SK-N-SH (cell line): ENCODE data around the gene CYP27B1. TPM values are rescaled to one million over a fixed set of nuclear protein-coding genes. Genes with fewer than 3 reads are reported as not detected.

Source experiments
- CTCF ChIA-PET: fragments of 300-600, 350-600 bp; formaldehyde crosslinking; extraction: SDS; loops from one replicate; lab custom pipeline; 2021; lab: Yijun Ruan, JAX
- POLR2A ChIA-PET: fragments of 350-600 bp; sonication (Branson Sonifier 250); formaldehyde crosslinking; extraction: SDS; loops from one replicate; lab custom pipeline; 2020; ENCODE audit warnings: antibody characterized with exemption, inconsistent platforms; lab: Yijun Ruan, JAX
- DNase-seq: peaks from one replicate; pipeline ENCODE4 v3.0.0; 2012
- H2AFZ ChIP-seq: fragments of 200-600 bp; sonication (generic); 2 replicates; pipeline ENCODE4 v1.8.1; 2016; ENCODE audit warnings: antibody characterized with exemption, mild to moderate bottlenecking, low read depth
- H3F3A ChIP-seq: fragments of 200-600 bp; sonication (generic); replicated peaks from 2 replicates; pipeline ENCODE3; 2016; ENCODE audit warnings: antibody characterized with exemption, mild to moderate bottlenecking; ENCODE audit not compliant: insufficient read depth
- H3K27ac ChIP-seq, 2 experiments: fragments of 200-500 bp in 1 of 2; fragments of 200-600 bp in 1 of 2; sonication (Bioruptor generic) in 1 of 2; sonication (generic), shearing (Covaris generic) in 1 of 2; 2 replicates each; pipeline versions ENCODE4 v1.5.1 to v1.6.1; 2014 to 2016; ENCODE audit warnings: low read depth in 2 of 2, inconsistent platforms in 1 of 2, low read length in 1 of 2, mild to moderate bottlenecking in 1 of 2, mixed read lengths in 1 of 2
- H3K27me3 ChIP-seq: fragments of 200-600 bp; sonication (generic), shearing (Covaris generic); 2 replicates; pipeline ENCODE4 v1.6.1; 2016; ENCODE audit warnings: mixed run types; ENCODE audit not compliant: insufficient read depth
- H3K36me3 ChIP-seq, 2 experiments: fragments of 200-500 bp in 1 of 2; fragments of 200-600 bp in 1 of 2; sonication (Bioruptor generic) in 1 of 2; sonication (generic) in 1 of 2; replicated peaks in 1 of 2; 2 replicates each; pipeline versions ENCODE3 to v1.5.1; 2014 to 2016; ENCODE audit warnings: low read length in 1 of 2, mild to moderate bottlenecking in 1 of 2; ENCODE audit not compliant: insufficient read depth in 2 of 2, control insufficient read depth in 1 of 2
- H3K4me1 ChIP-seq, 2 experiments: fragments of 200-500 bp in 1 of 2; fragments of 200-600 bp in 1 of 2; sonication (Bioruptor generic) in 1 of 2; sonication (generic), shearing (Covaris generic) in 1 of 2; 2 replicates each; pipeline versions ENCODE4 v1.5.1 to v1.6.1; 2014 to 2016; ENCODE audit warnings: low read depth in 1 of 2, low read length in 1 of 2, mixed run types in 1 of 2; ENCODE audit not compliant: insufficient read depth in 2 of 2, control insufficient read depth in 1 of 2
- H3K4me2 ChIP-seq: fragments of 200-600 bp; sonication (generic), shearing (Covaris generic); 2 replicates; pipeline ENCODE4 v1.6.1; 2017; ENCODE audit warnings: mixed run types
- H3K4me3 ChIP-seq, 2 experiments: fragments of 200-500 bp in 1 of 2; fragments of 200-600 bp in 1 of 2; sonication (Bioruptor generic) in 1 of 2; sonication (generic), shearing (Covaris generic) in 1 of 2; 2 replicates each; pipeline versions ENCODE4 v1.5.1 to v1.8.1; 2014 to 2016; ENCODE audit warnings: low read depth in 2 of 2, inconsistent platforms in 1 of 2, low read length in 1 of 2, mild to moderate bottlenecking in 1 of 2, mixed read lengths in 1 of 2, moderate library complexity in 1 of 2
- H3K79me2 ChIP-seq: fragments of 200-600 bp; sonication (generic); 2 replicates; pipeline ENCODE4 v1.8.1; 2017; ENCODE audit warnings: mild to moderate bottlenecking; ENCODE audit not compliant: insufficient read depth
- H3K9ac ChIP-seq: fragments of 200-600 bp; sonication (generic); 2 replicates; pipeline ENCODE4 v1.6.1; 2017; ENCODE audit warnings: mixed run types
- H3K9me2 ChIP-seq: fragments of 200-600 bp; sonication (generic); 2 replicates; pipeline ENCODE4 v1.6.1; 2017; ENCODE audit warnings: mixed run types
- H3K9me3 ChIP-seq: fragments of 200-600 bp; sonication (generic); 2 replicates; pipeline ENCODE4 v1.6.1; 2017; ENCODE audit warnings: mixed run types, mild to moderate bottlenecking, moderate library complexity
- H4K20me1 ChIP-seq: fragments of 200-600 bp; sonication (generic); 2 replicates; pipeline ENCODE4 v1.6.1; 2017; ENCODE audit warnings: mild to moderate bottlenecking, mixed run types; ENCODE audit not compliant: insufficient read depth
- CHD2 ChIP-seq: fragments of 150-350 bp; IDR thresholded peaks from 2 replicates; pipeline ENCODE4 v1.6.1; 2018; ENCODE audit warnings: low read length; ENCODE audit not compliant: partially characterized antibody
- CTCF ChIP-seq: fragments of 200-600 bp; sonication (generic); IDR thresholded peaks from 2 replicates; pipeline ENCODE4 v1.6.1; 2017; ENCODE audit warnings: antibody characterized with exemption, mild to moderate bottlenecking, moderate library complexity
- FOSL2 ChIP-seq: IDR thresholded peaks from 2 replicates; pipeline ENCODE4 v1.4.0; 2012; ENCODE audit warnings: low read depth, mild to moderate bottlenecking, moderate library complexity, borderline replicate concordance
- FOXJ3 ChIP-seq: sonication (generic); formaldehyde crosslinking; IDR thresholded peaks from 2 replicates; pipeline ENCODE4 v1.5.1; 2020; ENCODE audit warnings: mild to moderate bottlenecking, missing genetic modification reagents
- FOXM1 ChIP-seq: IDR thresholded peaks from 2 replicates; pipeline ENCODE4 v1.4.0; 2012; ENCODE audit warnings: low read depth, mild to moderate bottlenecking
- JUND ChIP-seq: IDR thresholded peaks from 2 replicates; pipeline ENCODE4 v1.4.0; 2012
- MAX ChIP-seq: IDR thresholded peaks from 2 replicates; pipeline ENCODE4 v1.4.0; 2012; ENCODE audit warnings: low read depth
- MEF2A ChIP-seq: IDR thresholded peaks from 2 replicates; pipeline ENCODE4 v1.4.0; 2012; ENCODE audit warnings: low read depth, borderline replicate concordance
- MXI1 ChIP-seq: IDR thresholded peaks from 2 replicates; pipeline ENCODE4 v1.6.1; 2012; ENCODE audit warnings: mild to moderate bottlenecking, low read depth, low read length, improper control_type of control experiment
- NFIC ChIP-seq: IDR thresholded peaks from 2 replicates; pipeline ENCODE4 v1.4.0; 2012; ENCODE audit warnings: borderline replicate concordance
- NRF1 ChIP-seq: IDR thresholded peaks from 2 replicates; pipeline ENCODE4 v1.6.1; 2012; ENCODE audit warnings: low read depth, mild to moderate bottlenecking, low read length
- POLR2AphosphoS5 ChIP-seq: IDR thresholded peaks from 2 replicates; pipeline ENCODE4 v1.6.1; 2012; ENCODE audit warnings: low read depth, low read length
- RCOR1 ChIP-seq: fragments of 150-350 bp; IDR thresholded peaks from 2 replicates; pipeline ENCODE4 v1.6.1; 2017; ENCODE audit warnings: antibody characterized with exemption, low read length
- RFX5 ChIP-seq: IDR thresholded peaks from 2 replicates; pipeline ENCODE4 v1.6.1; 2012; ENCODE audit warnings: mild to moderate bottlenecking, improper control_type of control experiment, low read length
- SIN3A ChIP-seq: IDR thresholded peaks from 2 replicates; pipeline ENCODE4 v1.6.1; 2012; ENCODE audit warnings: low read depth, mild to moderate bottlenecking, low read length, moderate library complexity, borderline replicate concordance
- TCF12 ChIP-seq: IDR thresholded peaks from 2 replicates; pipeline ENCODE4 v1.4.0; 2012
- USF1 ChIP-seq: IDR thresholded peaks from 2 replicates; pipeline ENCODE4 v1.4.0; 2012; ENCODE audit warnings: low read depth, borderline replicate concordance
- YY1 ChIP-seq: IDR thresholded peaks from 2 replicates; pipeline ENCODE4 v1.4.0; 2012; ENCODE audit warnings: low read depth, mild to moderate bottlenecking
- ZBTB33 ChIP-seq: IDR thresholded peaks from 2 replicates; pipeline ENCODE4 v1.4.0; 2012; ENCODE audit warnings: low read depth, borderline replicate concordance
- WGBS: methylation state at CpG from one replicate; pipeline ENCODE4 v1.1.6; 2017; ENCODE audit warnings: low lambda C conversion rate; 5-methylcytosine and 5-hydroxymethylcytosine counted together
- polyA plus RNA-seq, 3 experiments: library from polyadenylated mRNA; depleted of rRNA; stranded (reverse); fragments of >200 nt; gene quantifications; 2 replicates each; pipeline ENCODE4 v1.2.3, GENCODE V29; 2012

The CYP27B1 gene
- polyA plus RNA-seq, 1 of the 3 experiments (the other 2 are of a cell fraction) = 1.7 TPM

- TF ChIP-seq USF1 (no peak), RCOR1 (no peak), FOXM1 (no peak), CTCF (no peak), RFX5 (no peak), JUND (no peak), ZBTB33 (no peak)
Observed at GRCh38 chr12:57752668-57753000, 14.2 kb downstream of the CYP27B1 start (continued).

GRCh38 chr12:57751788-57752667, 14.8 kb downstream of the CYP27B1 start, which contains the start of gene CDK4:
TSS of gene CDK4 (minus strand) at chr12:57752310. CDS start at chr12:57751717, 593 bp downstream.
- peak within 1 kb of the TSS; percentile 85 to 89 for H3K27ac ChIP-seq
- H3K4me2 ChIP-seq = peak within 1 kb of the TSS; percentile 92
- ChIA-PET CTCF (interaction anchor here (1.0 to 1.1 kb wide), 3 partner anchors 14 to 31 kb away, joined by 4 to 6 read pairs (median 5); partner anchors contain the start of gene TSFM), POLR2A (interaction anchor here (1.0 to 1.1 kb wide), 3 partner anchors 15 to 1530 kb away, joined by 3 to 7 read pairs (median 3); partner anchors contain the start of gene RNF41)
- peak within 1 kb of the TSS; percentile 90 for H2AFZ ChIP-seq
- WGBS = under 1% methylated on average over 25 of the region's 58 CpGs
- H3K79me2 ChIP-seq = peaks cover 38% of the 10 kb centered on the region
- peaks cover 8 to 37% of the 10 kb centered on the region in 2 experiments for H3K4me1 ChIP-seq
- H3K36me3 ChIP-seq = peaks cover 20 to 40% of the 10 kb centered on the region in 2 experiments
- no peaks in the 10 kb centered on the region for H3K27me3 ChIP-seq
- no peaks in the 10 kb centered on the region for H3K9me3 ChIP-seq
- H3K9me2 ChIP-seq = no peaks in the 10 kb centered on the region
- peak within 1 kb of the TSS; percentile 96 for H3K9ac ChIP-seq
- peak within 1 kb of the TSS; percentile 85 to 88 for H3K4me3 ChIP-seq
- no peaks in the 10 kb centered on the region for H4K20me1 ChIP-seq
- H3F3A ChIP-seq = peaks cover 31% of the 10 kb centered on the region
- peak; percentile 97 for DNase-seq
- TF ChIP-seq CTCF (no peak), TCF12 (peak; percentile 39; the same call in 1 of the 2 replicates), SIN3A (peak; percentile 91; the same call in 1 of the 2 replicates), RFX5 (peak; percentile 96), POLR2AphosphoS5 (0 out of 2 replicates have a peak, but pooled peaks have one; percentile 32), CHD2 (peak; percentile 50), MAX (peak; percentile 98), FOSL2 (no peak; the same call in 1 of the 2 replicates), ZBTB33 (0 out of 2 replicates have a peak, but pooled peaks have one; percentile 12), NRF1 (peak; percentile 69), FOXM1 (no peak; the same call in 1 of the 2 replicates), MXI1 (peak; percentile 89), NFIC (peak; percentile 38; the same call in 1 of the 2 replicates), FOXJ3 (CRISPR knock-in tag) (peak; percentile 70; the same call in 1 of the 2 replicates), MEF2A (no peak), JUND (no peak), YY1 (no peak; the same call in 1 of the 2 replicates)
